SK-MEL-5 (cell line): ENCODE measurements around the gene DRC1. TPM values are rescaled to one million over a fixed set of nuclear protein-coding genes. Genes with fewer than 3 reads are reported as not detected.

Experiments used
- DNase-seq: peaks from one replicate; pipeline ENCODE4 v3.0.0-alpha.2; 2016; ENCODE audit warnings: low read depth, low spot score
- in situ Hi-C: cut with HindIII; loops from 2 replicates; pipeline ENCODE4 v1.10.0; 2016; ENCODE audit warnings: low sequenced_read_pairs, high pct_unique_total_duplicates, low pct_unique_long_range_greater_than_20kb
- total RNA-seq: library from RNA; depleted of rRNA; stranded (reverse); fragments of >200 nt; shearing (Covaris generic); gene quantifications from 2 replicates; pipeline ENCODE4 v1.2.3, GENCODE V29; 2014

DRC1 gene
- total RNA-seq, 1 experiment from 2014 or later: not detected

DNA sequence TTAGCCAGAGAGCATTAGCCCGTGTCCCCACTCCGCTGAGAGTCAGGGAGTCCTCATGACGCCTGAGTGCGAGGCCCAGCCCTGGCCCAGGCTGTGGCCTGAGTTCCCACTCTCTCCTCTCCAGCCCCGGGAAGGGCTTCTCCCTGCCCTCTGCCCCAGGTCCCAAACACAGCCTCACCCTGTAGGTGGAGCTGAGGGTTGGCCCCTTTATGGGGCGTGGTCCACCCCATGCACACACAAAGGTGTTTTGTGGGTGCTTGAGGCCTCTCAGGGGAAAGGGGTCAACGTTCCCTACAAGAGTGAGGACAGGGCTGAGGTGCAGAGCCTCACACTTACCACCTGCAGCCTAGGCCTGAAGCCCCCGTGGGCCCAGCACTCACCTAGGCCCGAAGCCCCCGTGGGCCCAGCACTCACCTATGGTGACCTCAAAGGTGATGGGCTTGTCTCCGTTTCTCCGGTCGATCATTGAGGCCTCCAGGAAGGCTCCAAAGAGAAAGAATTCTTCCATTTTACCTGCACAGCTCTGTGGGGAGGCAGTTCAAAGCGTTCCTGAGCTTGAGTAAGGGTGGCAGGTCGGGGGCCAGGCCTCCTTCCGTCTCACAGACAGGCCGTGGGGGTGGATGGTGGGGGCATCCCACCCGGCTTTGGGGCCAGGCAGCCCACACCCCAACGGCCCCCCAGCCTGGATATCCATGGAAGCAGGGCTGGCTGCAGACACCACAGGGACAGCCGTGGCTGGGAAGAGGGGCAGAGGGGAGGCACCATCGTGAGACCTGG is 78.3 kb downstream of the DRC1 start:
- DNase-seq: no peak
- in situ Hi-C loops: no loop called here

DNA sequence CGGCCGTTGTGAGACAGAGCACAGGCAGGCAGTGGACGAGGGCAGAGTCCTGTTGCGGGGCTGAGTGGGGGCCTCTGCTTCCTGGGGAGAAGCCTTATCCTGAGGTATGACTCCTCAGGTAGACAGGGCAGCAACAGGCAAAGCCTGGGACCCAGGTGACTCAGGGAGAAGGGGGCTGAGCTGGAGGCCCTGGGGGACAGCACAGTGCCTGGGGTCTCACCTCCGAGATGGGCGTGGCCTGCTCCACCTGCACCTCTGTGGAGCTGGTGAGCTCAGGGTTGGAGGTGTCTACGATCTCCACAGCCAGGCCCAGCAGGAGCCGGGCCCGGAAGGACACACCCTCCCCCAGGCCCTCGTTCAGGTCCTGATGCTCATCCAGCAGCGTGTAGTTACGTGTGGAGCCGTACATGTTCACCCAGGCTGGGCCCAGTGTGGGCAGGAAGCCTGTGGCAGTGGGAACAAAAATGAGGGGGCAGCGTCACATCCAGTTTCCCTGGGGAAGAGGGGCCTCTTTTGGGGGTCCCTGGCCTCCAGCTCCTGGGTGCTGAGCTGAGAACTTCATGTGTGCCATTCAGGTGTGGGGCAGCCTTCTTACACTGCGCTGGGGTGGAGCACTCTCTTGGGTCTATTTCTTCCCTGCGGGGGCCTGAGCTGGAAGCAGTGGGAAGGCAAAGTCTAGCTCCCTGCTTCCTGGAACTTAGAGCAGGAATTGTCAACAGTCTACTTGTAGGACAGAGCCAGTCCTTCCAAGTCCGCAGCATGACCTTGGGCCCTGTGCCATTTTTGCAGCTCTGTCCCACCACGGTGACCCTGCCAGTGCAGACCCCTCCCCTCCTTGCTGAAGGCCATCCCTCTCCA is 79.1 kb downstream of the DRC1 start:
- in situ Hi-C loops: no loop called here
- DNase-seq: no peak

DNA sequence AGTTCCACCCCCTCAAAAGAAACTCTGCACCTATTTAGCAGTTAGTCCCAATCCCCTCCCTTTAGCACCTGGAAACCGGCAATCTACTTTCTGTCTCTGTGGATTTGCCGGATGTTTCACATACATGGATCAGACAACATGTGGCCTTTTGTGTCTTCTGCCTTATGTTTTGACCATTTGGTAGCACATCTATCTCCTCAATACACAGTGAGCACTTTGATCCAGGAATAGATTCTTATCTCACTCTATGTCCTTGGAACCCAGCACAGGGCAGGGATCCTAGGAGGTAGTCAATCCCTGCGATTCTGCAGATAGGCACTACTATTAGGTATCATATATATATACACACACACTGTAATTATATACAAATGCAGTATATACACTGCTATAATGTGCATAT is 80.0 kb downstream of the DRC1 start:
- in situ Hi-C loops: no loop called here
- no peak for DNase-seq

DNA sequence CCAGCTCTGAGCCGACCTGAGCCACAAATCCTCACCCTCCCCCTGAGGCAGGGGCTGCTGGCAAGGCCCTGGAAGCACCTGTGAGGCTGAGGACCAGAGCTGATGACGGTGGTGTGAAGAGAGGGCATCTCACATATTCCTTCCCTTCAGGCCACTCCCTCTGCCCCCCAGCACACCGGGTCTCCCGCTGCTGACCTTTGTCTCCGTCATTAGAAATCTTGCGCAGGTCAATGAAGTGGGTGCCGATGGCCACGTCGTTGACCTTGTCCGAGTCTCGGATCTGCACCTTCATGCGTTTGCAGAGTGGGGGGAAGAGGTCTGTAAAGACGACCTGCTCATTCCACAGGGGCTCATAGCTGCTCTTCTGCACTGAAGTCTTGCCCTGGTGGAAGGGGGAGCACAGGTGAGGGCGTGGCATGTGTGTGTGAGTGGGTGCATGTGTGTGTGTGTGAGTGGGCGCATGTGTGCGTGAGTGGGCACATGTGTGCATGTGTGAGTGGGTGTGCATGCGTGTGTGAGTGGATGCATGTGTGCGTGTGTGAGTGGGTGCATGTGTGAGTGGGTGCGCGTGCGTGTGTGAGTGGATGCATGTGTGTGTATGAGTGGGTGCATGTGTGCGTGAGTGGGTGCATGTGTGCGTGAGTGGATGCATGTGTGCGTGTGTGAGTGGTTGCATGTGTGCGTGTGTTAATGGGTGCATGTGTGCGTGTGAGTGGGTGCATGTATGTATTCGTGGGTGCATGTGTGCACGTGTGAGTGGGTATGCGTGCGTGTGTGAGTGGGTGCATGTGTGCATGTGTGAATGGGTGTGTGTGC is 80.7 kb downstream of the DRC1 start:
- DNase-seq: no peak
- in situ Hi-C loops: no loop called here

DNA sequence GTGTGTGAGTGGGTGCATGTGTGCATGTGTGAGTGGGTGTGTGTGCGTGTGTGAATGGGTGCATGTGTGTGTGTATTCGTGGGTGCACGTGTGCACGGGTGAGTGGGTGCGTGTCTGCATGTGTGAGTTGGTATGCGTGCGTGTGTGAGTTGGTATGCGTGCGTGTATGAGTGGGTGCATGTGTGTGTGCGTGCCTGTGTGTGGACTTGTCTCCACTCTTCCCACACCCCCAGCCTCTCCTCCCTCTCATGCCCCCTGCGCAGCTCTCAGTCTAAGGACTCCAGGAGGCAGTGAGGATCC is 81.3 kb downstream of the DRC1 start:
- in situ Hi-C loops: no loop called here
- DNase-seq: no peak

DNA sequence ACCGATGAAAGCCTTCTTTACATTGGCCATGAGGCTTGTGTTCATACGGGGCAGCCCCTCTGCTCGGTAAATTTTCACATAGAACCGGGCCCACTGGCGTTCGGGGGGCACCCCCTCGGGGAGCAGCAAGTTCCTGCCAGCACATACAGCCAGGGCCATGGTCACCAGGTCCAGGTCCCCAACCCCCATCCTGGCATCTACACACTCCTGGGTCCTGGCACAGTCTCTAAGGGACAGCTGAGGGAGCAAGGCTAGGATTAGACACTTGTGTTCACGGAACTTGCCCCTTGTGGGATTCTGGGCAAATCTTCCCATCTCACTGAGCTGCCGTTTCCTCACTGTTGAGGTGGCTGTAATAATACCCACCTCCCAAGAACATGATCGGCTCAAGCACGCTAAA is 81.8 kb downstream of the DRC1 start:
- in situ Hi-C loops: no loop called here
- DNase-seq: no peak

DNA sequence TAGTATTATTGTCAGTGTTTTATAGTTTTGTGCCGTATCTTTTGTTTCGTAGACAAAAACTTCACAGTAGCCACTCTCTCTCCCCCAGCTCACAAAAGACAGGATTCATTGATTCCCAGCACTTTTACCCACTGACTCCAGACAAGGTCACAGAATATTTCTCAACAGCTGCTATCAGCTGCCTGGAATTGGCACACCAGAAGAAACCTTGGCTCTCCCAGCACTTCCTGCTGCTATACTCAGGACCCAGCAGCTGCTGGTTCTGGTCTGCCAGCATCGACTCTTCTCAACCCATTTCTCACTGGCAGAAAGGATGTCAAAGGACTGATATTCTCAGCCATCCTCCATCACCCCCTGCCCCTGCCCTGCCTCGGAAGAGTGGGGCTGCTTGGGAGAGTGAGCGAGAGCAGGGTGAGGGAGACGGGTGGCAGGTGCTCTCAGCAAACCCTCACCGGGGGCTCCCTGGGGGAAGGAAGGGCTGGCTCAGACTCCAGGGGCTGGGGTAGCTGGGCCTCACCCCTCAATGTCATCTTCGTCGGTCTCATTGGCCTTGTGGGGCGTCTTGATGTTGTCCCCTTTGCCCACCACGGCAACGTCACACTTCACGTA is 82.3 kb downstream of the DRC1 start:
- no peak for DNase-seq
- in situ Hi-C loops: no loop called here

DNA sequence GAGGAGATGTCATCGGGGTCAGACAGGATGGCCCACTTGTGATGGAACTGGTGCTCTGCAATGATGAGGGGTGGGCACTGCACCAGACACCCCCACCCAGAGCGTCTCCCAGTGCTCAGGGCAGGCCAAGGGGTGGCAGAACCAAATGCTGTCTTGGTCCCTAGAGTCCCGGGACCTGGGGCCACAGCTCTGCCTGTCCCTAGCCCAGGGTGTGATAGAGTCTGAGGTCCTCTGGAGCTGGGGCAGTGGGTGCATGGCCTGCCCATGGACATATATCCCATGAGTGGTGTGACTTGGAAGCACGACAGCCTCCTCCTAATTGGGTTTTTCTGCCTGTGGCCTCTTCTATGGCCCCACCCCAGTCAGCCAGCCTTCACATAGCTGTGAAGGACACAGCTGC is 82.9 kb downstream of the DRC1 start:
- DNase-seq: no peak
- in situ Hi-C loops: no loop called here

DNA sequence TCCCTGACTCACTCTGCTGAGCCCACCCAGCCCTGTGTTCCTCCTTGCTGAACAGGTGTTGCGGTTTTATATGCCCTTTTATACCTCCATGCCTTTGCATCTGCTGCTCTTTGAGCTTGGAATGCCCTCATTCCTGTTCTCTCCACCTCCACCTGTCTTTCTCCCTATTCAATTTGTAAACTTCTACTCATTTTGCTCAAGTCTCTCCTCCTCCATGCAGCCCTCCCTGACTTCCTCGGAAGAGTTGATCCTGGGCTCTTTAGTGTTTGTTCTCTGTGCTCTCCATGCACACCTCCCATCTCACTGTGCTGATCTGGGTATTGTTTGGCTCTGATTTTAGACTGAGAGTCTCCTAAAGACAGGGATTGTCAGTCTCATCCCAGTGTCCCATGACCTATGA is 83.4 kb downstream of the DRC1 start:
- in situ Hi-C loops: no loop called here
- no peak for DNase-seq

DNA sequence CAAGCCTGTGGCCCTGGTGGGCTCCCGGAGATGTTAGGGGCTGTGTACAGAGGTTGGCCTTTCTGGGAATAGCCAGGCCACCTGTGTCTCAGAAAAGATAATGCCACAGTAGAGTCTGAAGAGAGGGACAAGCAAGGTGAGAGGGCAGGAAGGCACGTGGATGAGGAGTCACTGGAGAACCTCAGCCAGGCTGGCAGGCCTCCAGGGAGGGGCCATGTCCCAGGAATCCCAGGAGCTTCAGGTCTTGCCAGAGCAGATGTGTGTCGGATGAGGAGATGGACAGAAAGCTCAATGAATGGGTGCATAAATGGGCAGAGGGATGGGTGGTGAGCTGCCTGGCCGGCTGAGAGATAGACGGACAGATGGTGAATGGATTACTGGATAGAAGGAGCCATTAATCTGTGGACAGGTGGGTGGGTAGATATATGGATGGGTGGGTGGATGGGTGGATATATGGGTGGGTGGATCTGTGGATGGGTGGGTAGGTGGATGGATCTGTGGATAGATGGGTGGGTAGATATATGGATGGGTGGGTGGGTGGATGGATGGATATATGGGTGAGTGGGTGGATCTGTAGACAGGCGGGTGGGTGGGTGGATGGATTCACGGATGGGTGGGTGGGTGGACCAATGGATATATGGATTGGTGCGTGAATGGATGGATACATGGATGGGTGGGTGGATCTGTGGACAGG is 84.2 kb downstream of the DRC1 start:
- in situ Hi-C loops: no loop called here

DNA sequence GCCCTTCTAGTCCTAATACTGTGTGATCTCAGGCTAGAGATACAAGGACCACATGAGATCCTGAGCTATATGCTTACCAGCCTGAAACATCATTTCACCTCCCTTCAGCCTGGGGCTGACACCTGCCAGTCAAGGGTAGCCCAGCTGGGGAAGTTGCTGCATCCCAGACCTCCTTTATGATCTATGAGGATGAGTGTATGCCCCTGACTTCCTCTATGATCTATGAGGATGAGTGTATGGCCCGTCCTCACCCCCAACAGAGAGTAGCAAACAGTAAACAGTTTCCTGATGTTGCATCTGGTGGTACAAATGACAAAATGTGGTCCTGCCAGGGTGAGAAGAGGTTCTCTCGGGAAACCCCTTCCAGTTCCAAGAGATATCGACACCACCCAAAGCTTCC is 85.1 kb downstream of the DRC1 start:
- DNase-seq: no peak
- in situ Hi-C loops: no loop called here

More for the DNA sequence above, 84.2 kb downstream of the DRC1 start:
- no peak for DNase-seq

DNA sequence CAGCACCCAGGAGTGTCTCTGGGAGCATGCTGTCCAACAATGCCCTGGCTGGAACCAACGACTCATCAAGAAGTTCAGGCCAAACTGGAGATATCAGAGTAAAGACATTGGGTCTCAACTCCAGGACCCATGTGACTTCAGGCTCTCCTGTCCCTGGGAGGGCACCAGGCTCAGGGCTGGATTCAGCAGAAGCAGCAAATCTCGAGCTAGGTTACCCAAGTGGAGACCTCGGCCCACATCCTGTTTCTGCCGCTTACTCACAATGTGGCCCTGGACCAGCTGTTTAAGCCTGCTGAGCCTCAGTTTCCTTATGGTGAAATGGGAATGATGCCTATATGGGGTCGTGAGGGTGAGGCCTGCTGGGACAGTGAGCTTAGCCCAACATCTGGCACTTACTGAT is 85.5 kb downstream of the DRC1 start:
- DNase-seq: no peak
- in situ Hi-C loops: no loop called here

DNA sequence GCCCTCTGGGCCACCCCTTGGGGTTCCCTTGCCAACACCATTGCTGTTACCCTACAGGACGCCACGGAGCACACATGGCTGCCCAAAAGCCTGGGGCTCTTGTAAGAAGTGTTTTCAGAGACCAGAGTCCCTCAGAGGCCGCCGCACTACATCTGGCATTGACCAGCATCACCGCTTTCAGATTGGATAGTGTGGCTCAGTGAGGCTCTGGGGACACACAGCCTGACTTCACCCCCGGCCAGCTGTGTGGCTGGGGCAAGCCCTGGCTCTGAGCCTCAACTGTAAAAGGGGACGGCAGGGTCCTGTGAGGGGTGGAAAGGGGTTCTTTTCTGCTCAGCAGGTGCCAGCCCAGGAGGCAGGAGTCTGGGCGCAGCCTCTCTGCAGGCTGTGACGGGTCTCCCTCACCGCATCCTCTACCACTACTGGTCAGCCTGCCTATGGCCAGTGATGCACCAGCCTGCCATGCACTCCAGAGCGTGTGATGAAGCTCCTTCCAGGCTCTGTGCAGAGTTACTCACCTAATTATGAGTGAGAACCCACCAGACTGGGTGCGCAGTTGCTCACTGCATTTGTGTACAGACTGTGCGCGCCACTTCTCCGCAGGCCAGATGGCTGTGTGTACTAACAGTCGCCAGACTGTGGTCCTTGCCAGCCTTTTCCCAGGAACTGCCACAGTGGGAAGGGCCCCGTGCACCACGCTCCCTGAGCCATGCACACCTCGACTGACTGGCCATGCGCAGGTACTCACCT is 86.9 kb downstream of the DRC1 start:
- no peak for DNase-seq
- in situ Hi-C loops: no loop called here

DNA sequence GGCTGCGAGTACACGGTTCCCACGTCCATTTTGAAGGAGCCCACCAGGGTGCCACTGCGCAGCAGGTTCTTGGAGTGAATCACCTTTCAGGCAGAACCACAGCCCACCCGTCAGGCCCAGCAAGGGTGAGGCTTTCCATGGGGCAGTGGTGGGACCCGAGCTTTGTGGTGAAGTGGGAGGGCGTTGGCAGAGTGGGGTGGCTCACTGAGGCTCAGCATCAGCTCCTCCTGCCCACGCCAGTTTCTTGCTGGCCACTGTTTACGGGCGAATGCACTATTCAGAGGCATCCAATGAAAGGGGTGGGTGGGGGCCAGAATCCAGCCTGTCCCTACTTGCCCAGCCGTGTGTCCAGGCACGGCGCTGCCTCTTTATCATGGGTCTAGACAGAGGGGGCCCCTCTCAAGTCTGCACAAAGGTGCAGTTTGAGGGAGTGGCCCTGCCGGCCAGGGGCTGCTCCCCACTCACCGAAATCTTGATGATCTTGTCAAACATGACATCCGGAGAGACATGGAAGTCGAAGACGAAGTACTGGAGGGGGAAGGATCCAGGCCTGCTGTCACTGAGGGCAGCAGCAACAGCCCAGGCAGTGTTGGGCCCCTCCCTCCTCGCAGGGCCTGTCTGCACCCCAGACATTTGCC is 87.6 kb downstream of the DRC1 start:
- DNase-seq: no peak
- in situ Hi-C loops: no loop called here

DNA sequence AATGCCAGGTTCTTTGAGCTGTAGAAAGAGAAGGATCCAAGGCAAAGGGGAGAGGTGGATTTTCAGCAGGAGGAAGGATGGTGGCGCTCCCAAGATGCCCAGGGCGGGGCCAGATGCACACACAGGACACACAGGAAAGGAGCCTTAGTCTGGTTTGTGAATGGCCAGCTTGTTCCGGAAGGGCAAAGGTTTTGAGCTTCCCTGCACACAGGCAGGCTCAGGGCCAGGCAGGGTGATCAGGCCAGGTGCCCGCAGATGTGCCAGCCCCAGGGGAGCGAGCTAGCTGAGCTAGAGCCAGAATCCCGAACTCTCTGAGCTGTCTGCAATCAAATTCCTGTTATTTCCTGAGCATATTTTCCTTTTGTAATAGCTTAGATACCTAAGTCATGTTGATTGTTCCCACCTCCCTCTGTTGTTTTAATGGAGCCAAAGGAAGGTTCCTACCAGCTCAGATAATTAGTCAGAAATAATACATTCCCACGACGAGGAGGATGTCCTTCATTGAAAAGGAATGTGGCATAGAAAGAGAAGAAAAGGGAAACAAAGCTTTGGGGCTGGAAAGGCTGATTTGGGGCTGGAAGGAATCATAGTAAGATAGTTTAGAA is 89.9 kb downstream of the DRC1 start:
- no peak for DNase-seq
- in situ Hi-C loops: no loop called here
